ENCODE measurements around the gene IMP3.

Gene IMP3

DNA sequence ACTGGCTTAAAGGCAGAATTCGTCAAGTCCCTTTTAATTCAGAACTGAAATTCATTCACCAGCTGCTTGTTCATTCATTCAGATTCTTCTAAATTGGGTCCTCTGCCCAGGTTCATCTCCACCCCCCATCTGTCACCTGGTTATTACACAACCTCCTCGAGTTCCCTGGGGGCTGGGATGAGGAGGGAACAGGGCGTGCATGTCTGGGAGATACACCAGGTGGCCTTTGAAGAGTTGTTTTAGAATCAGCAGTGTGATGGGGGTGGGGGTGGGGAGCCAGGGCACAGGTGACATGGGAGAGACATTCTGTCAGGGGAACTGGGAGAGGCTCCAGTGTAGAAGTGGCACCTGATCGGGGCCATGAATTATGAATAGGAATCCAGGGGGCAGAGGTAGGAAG is 15.9 kb upstream of the IMP3 start:
- no peak for DNase-seq (ENCODE audit: low read depth)
- no peak overlapping the region for H3K4me3 ChIP-seq (ENCODE audit: low read depth, low read length)
- TF ChIP-seq, protein P1, sequence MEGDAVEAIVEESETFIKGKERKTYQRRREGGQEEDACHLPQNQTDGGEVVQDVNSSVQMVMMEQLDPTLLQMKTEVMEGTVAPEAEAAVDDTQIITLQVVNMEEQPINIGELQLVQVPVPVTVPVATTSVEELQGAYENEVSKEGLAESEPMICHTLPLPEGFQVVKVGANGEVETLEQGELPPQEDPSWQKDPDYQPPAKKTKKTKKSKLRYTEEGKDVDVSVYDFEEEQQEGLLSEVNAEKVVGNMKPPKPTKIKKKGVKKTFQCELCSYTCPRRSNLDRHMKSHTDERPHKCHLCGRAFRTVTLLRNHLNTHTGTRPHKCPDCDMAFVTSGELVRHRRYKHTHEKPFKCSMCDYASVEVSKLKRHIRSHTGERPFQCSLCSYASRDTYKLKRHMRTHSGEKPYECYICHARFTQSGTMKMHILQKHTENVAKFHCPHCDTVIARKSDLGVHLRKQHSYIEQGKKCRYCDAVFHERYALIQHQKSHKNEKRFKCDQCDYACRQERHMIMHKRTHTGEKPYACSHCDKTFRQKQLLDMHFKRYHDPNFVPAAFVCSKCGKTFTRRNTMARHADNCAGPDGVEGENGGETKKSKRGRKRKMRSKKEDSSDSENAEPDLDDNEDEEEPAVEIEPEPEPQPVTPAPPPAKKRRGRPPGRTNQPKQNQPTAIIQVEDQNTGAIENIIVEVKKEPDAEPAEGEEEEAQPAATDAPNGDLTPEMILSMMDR (conservative IDR thresholded peaks at IDR 0.05; ENCODE audit: low read depth, low read length), result no peak

DNA sequence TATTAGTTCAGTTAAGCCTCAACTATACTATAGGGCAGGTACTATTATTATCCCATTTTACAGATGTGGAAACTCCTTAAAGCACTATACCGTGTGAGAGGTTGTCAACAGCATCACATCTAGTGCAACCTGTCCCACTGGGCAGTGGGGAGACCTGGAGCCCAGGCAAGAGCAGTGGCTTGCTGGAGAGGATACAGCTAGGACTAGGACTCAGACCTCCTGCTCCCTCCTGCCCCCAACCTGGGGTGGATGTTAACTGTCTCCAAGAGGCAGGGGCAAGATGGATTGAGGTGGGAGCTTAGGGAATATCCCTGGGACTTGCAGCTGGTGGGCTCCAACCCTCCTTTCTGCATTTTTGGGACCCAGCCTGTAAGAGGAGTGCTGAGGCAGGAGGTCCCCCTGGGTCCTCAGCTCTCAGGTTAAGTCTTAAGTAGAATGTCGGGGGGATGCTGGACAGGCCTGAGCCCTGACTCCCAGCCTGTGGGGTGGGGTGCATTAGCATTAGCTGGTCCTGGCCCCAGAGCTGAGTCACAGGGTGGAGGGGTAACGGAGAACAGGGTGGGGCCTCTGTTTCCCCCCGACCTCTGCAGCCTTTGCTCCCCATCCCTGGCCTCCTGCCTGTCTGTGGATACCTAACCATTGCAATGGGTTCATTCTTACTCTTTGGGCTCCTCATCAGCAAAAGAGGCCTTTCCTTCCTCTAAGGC is 14.3 kb upstream of the IMP3 start:
- TF ChIP-seq, protein P1 (conservative IDR thresholded peaks at IDR 0.05; ENCODE audit: low read depth, low read length), result no peak
- no peak overlapping the region for H3K4me3 ChIP-seq (ENCODE audit: low read depth, low read length)
- DNase-seq (ENCODE audit: low read depth), result no peak

DNA sequence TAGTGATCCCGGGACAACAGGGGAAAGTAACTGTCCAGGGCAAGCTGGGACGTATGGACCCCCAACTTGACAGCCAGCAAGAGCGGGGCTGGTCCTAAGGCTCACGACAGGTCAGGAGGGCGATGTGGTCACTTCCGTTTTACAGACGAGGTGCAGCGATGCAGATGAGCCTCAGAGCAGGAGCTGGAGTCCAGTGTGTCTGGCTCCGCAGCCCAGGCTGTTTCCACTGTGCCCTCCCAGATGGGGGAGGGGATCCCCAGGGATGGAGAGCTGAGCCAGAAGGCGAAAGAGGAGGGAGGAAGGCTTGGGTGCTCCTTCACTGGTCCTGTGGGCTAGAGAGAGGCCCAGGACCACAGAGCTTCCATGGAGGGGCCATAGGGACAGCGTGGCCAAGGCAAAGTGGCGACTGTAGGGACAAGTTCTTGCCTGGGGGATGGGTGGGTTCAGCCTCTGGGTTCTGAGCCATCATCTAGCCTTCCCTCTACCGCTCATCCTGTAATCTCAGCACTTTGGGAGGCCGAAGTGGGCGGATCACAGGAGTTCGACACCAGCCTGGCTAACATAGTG is 13.4 kb upstream of the IMP3 start:
- no peak overlapping the region for H3K4me3 ChIP-seq (ENCODE audit: low read depth, low read length)
- TF ChIP-seq, protein P1 (conservative IDR thresholded peaks at IDR 0.05; ENCODE audit: low read depth, low read length), result no peak
- DNase-seq (ENCODE audit: low read depth), result no peak

DNA sequence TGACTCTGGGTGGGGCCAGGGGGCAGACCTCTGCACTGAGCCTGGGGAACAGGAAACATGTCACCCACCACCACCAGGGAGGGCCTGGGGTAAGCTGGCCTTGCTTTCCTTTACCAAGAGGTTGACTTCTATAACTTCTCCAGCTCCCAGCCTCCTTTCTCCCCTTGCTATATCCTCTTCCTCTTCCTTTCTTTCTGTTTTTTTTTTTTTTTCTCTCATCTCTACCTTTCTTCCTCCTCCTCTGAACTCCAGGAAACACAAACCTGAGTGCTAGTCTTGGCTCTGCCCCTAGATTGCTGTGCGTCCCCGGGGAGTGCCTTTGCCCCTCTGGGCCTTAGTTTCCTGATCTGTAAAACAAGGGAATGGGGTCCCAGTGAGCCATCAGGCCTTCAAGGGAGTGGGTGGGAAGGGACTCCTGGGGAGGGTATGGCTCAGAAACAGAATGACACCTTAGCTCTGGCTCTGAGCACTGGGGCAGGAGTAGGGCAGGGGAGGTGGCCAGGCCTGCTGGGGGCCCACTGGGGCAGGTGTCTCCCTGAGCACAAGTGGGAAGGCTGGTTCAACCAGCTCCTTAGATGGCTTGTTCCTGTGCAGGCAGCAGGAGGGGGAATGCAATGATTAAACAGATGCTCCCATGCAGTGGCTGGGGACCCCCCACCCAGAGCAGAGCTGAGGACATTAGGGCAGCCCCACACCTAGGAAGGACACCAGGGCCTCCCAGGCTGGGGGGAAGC is 12.0 kb upstream of the IMP3 start:
- DNase-seq (ENCODE audit: low read depth), result no peak
- TF ChIP-seq, protein P1 (conservative IDR thresholded peaks at IDR 0.05; ENCODE audit: low read depth, low read length), result no peak
- peak overlapping the region; percentile 89 for H3K4me3 ChIP-seq (ENCODE audit: low read depth, low read length)

DNA sequence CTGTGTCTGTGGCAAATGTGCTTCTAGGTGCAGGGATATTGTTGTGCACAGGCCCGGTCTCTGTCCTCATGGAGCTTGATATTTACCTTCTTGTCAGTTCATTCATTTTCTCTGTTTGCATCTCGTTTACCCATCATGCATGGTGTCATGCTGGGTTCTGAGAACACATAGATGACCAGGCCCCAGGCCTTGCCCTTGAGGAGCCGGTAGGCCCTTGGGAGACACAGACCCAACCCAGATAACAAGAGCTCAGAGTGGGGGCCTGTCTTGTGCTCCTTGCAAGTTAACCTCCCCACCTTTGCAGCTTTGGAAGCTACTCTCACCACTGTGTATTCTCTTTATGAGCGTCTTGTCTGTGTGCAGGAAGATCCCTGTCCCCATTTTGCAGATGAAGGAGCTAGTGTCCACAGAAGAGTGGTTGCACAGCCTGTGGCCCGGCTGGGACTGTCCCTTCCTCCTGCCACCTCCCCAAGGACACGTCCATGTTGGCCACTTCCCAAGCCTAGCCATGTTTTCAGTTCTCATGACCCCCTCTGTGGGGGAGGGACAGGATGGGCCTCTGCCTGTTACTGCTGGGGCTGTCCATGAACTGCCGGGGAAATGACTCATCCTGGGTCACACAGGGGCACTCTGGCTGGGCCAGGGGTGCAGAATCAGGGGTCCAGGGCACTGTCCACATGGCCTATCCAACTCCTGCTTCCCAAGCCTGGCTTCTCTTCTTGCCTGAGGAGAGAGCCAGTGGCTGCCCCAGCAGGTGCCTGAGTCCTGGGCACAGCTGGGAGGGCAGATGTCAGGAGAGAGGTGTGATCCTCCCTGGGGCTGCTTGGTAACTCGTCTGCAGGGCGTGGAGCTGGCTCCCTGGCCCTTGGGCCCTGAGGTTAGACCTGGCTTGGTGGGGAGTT is 11.1 kb upstream of the IMP3 start:
- DNase-seq (ENCODE audit: low read depth), result no peak
- H3K4me3 ChIP-seq (ENCODE audit: low read depth, low read length), result peak overlapping the region; percentile 89
- TF ChIP-seq, protein P1 (conservative IDR thresholded peaks at IDR 0.05; ENCODE audit: low read depth, low read length), result no peak

DNA sequence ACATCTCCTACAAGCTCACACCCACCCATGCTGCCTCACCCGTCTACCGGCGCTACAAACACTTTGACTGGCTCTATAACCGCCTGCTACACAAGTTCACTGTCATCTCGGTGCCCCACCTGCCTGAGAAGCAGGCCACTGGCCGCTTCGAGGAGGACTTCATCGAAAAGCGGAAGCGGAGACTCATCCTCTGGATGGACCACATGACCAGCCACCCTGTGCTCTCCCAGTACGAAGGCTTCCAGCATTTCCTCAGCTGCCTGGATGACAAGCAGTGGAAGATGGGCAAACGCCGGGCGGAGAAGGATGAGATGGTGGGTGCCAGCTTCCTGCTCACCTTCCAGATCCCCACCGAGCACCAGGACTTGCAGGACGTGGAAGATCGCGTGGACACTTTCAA is 9.8 kb upstream of the IMP3 start:
- TF ChIP-seq, protein P1 (conservative IDR thresholded peaks at IDR 0.05; ENCODE audit: low read depth, low read length), result no peak
- DNase-seq (ENCODE audit: low read depth), result no peak
- peak overlapping the region; percentile 89 for H3K4me3 ChIP-seq (ENCODE audit: low read depth, low read length)

Measured in choroid plexus epithelial cell (primary cell).